HepG2 (cell line): Measurements from ENCODE around the gene CBFA2T2. TPM values are rescaled to one million over a fixed set of nuclear protein-coding genes. Genes with fewer than 3 reads are reported as not detected.

Source experiments
- ASH2L ChIP-seq: fragments of 300-600, 200-600 bp; sonication (generic); IDR thresholded peaks from 2 replicates; pipeline ENCODE4 v1.7.0; 2017; ENCODE audit warnings: low read depth, mild to moderate bottlenecking, moderate library complexity, mixed read lengths, low read length; ENCODE audit not compliant: insufficient read length
- ATAD3A ChIP-seq: sonication (generic); formaldehyde crosslinking; IDR thresholded peaks from 2 replicates; pipeline ENCODE4 v1.4.0; 2020; ENCODE audit warnings: missing genetic modification reagents
- HIVEP1 ChIP-seq: sonication (generic); formaldehyde crosslinking; IDR thresholded peaks from 2 replicates; pipeline ENCODE4 v1.4.0; 2020; ENCODE audit warnings: mild to moderate bottlenecking, missing genetic modification reagents
- JUNB ChIP-seq: sonication (generic); formaldehyde crosslinking; IDR thresholded peaks from 2 replicates; pipeline ENCODE4 v1.8.0; 2022; ENCODE audit warnings: missing genetic modification reagents, mild to moderate bottlenecking, borderline replicate concordance
- KDM4B ChIP-seq: sonication (generic); formaldehyde crosslinking; IDR thresholded peaks from 2 replicates; pipeline ENCODE4 v1.4.0; 2020; ENCODE audit warnings: missing genetic modification reagents
- MED8 ChIP-seq: sonication (generic); formaldehyde crosslinking; IDR thresholded peaks from 2 replicates; pipeline ENCODE4 v1.8.1; 2023; ENCODE audit warnings: mild to moderate bottlenecking, missing genetic modification reagents; ENCODE audit not compliant: insufficient replicate concordance
- PHF21A ChIP-seq: sonication (generic); formaldehyde crosslinking; IDR thresholded peaks from 2 replicates; pipeline ENCODE4 v1.5.0; 2020; ENCODE audit warnings: mild to moderate bottlenecking, missing genetic modification reagents
- PHF8 ChIP-seq: sonication (generic); formaldehyde crosslinking; IDR thresholded peaks from 2 replicates; pipeline ENCODE4 v1.5.0; 2020; ENCODE audit warnings: missing genetic modification reagents
- PRPF4 ChIP-seq: fragments of 200-400 bp; formaldehyde crosslinking; IDR thresholded peaks from 2 replicates; pipeline ENCODE4 v1.6.1; 2016; ENCODE audit warnings: low read length, low read depth; ENCODE audit not compliant: poor library complexity, severe bottlenecking
- RARG ChIP-seq: sonication (generic); formaldehyde crosslinking; IDR thresholded peaks from 2 replicates; pipeline ENCODE4 v1.4.0; 2020; ENCODE audit warnings: low read depth, mild to moderate bottlenecking, missing genetic modification reagents
- SIX4 ChIP-seq: sonication (generic); formaldehyde crosslinking; IDR thresholded peaks from 2 replicates; pipeline ENCODE4 v1.4.0; 2020; ENCODE audit warnings: missing genetic modification reagents
- SSRP1 ChIP-seq: IDR thresholded peaks from 2 replicates; pipeline ENCODE4 v1.6.1; 2016; ENCODE audit warnings: control low read depth
- TOE1 ChIP-seq: sonication (generic); formaldehyde crosslinking; IDR thresholded peaks from 2 replicates; pipeline ENCODE4 v1.4.0; 2020; ENCODE audit warnings: mild to moderate bottlenecking, missing genetic modification reagents
- ZNF251 ChIP-seq: sonication (generic); formaldehyde crosslinking; IDR thresholded peaks from 2 replicates; pipeline ENCODE4 v1.9.0; 2021; ENCODE audit warnings: mild to moderate bottlenecking, missing genetic modification reagents
- ZNF331 ChIP-seq: sonication (generic); formaldehyde crosslinking; IDR thresholded peaks from 2 replicates; pipeline ENCODE4 v1.4.0; 2020; ENCODE audit warnings: missing genetic modification reagents
- ZNF547 ChIP-seq: sonication (generic); formaldehyde crosslinking; IDR thresholded peaks from 2 replicates; pipeline ENCODE4 v1.5.1; 2020; ENCODE audit warnings: mild to moderate bottlenecking, missing genetic modification reagents
- ZSCAN12 ChIP-seq: sonication (generic); formaldehyde crosslinking; IDR thresholded peaks from 2 replicates; pipeline ENCODE4 v1.9.0; 2021; ENCODE audit warnings: mild to moderate bottlenecking, missing genetic modification reagents
- ZSCAN20 ChIP-seq: sonication (generic); formaldehyde crosslinking; IDR thresholded peaks from 2 replicates; pipeline ENCODE4 v1.4.0; 2020; ENCODE audit warnings: missing genetic modification reagents, mild to moderate bottlenecking, borderline replicate concordance
- polyA plus RNA-seq, 8 experiments: library from polyadenylated mRNA; depleted of rRNA in 3 of 8; stranded (reverse) in 7 of 8; unstranded in 1 of 8; fragments of >200 nt; fragmentation: Illumina TruSeq in 4 of 8; extraction: Trizol in 4 of 8; gene quantifications; 2 replicates each; pipeline versions ENCODE4 v1.2.1 to v1.2.3, GENCODE V29; 2011 to 2016; ENCODE audit warnings: low read depth in 4 of 8, missing spikeins in 1 of 8, mixed read lengths in 1 of 8; ENCODE audit not compliant: insufficient read depth in 1 of 8
- total RNA-seq, 5 experiments: library from RNA; depleted of rRNA; stranded (reverse); fragments of >200 nt; fragmentation: Illumina TruSeq; extraction: Trizol; gene quantifications; 2 replicates each; pipeline ENCODE4 v1.2.3, GENCODE V29; 2016; ENCODE audit warnings: low read depth in 1 of 5
- TF ChIP-seq, protein P1 (sequence below): sonication (generic); formaldehyde crosslinking; IDR thresholded peaks from 2 replicates; pipeline ENCODE4 v1.4.0; 2020; ENCODE audit warnings: missing genetic modification reagents
- TF ChIP-seq, protein P2 (sequence below): sonication (generic); formaldehyde crosslinking; IDR thresholded peaks from 2 replicates; pipeline ENCODE4 v1.5.0; 2020; ENCODE audit warnings: missing genetic modification reagents
- TF ChIP-seq, protein P3 (sequence below): sonication (generic); formaldehyde crosslinking; IDR thresholded peaks from 2 replicates; pipeline ENCODE4 v1.4.0; 2020; ENCODE audit warnings: mild to moderate bottlenecking, low read depth, missing genetic modification reagents
- TF ChIP-seq, protein P4 (sequence below): sonication (generic); formaldehyde crosslinking; IDR thresholded peaks from 2 replicates; pipeline ENCODE4; 2020; ENCODE audit warnings: missing genetic modification reagents, mild to moderate bottlenecking, borderline replicate concordance

The CBFA2T2 gene
- total and polyA plus RNA-seq, 2 of the 13 experiments (the other 11 are each of a cell fraction or from before 2014, with no cell fraction given): 6.3 to 21.2 TPM

DNA sequence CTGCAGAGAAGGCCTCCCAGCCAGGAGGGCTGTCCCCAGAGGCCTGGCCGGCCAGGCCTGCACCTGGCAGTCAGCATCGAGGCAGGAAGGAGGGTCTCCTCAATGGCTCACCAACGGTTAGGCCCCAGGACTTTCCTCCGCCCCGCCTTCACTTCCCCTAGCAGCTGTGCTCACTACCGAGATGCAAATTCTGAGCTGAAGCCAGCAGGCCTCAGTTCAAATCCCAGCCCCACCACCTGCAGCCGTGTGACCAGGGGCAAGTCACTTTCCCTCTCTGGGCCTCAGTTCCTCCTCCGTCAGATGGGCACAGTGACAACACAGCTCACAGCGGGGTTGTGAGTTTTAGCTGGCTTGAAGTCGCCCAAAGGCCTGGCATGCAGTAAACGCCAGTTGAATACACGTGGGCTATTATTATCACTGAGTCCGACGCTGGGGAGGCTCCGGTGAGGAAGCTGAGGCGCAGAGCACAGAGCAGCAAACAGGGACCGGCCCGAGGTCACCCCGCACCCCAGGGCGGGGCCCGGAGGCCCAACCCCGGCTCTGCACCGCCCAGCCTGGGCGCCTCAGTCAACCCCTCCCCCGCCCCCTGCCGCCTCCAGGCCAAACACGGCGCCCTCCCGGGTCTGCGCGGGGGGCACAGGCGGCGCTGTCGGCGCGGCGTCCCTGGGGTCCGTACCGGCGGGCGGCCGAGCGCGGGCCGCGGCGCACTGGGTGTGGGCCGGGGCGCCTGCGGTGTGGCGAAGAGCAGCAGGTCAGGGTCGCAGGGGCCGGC, 195.6 kb downstream of the CBFA2T2 start (continued):
- TF ChIP-seq, protein P1, sequence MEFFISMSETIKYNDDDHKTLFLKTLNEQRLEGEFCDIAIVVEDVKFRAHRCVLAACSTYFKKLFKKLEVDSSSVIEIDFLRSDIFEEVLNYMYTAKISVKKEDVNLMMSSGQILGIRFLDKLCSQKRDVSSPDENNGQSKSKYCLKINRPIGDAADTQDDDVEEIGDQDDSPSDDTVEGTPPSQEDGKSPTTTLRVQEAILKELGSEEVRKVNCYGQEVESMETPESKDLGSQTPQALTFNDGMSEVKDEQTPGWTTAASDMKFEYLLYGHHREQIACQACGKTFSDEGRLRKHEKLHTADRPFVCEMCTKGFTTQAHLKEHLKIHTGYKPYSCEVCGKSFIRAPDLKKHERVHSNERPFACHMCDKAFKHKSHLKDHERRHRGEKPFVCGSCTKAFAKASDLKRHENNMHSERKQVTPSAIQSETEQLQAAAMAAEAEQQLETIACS (CRISPR knock-in tag): no peak; the same call in none of the 2 replicates
- TF ChIP-seq, protein P2, sequence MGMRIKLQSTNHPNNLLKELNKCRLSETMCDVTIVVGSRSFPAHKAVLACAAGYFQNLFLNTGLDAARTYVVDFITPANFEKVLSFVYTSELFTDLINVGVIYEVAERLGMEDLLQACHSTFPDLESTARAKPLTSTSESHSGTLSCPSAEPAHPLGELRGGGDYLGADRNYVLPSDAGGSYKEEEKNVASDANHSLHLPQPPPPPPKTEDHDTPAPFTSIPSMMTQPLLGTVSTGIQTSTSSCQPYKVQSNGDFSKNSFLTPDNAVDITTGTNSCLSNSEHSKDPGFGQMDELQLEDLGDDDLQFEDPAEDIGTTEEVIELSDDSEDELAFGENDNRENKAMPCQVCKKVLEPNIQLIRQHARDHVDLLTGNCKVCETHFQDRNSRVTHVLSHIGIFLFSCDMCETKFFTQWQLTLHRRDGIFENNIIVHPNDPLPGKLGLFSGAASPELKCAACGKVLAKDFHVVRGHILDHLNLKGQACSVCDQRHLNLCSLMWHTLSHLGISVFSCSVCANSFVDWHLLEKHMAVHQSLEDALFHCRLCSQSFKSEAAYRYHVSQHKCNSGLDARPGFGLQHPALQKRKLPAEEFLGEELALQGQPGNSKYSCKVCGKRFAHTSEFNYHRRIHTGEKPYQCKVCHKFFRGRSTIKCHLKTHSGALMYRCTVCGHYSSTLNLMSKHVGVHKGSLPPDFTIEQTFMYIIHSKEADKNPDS (CRISPR knock-in tag): no peak
- TF ChIP-seq KDM4B (CRISPR knock-in tag): no peak
- no peak; the same call in 1 of the 2 replicates for TF ChIP-seq ZNF547 (CRISPR knock-in tag)
- TF ChIP-seq ZNF251: no peak
- peak; percentile 80; the same call in 1 of the 2 replicates for TF ChIP-seq SSRP1 (CRISPR knock-in tag)
- peak; percentile 58 for TF ChIP-seq ZNF331
- TF ChIP-seq ATAD3A (CRISPR knock-in tag): no peak
- no peak for TF ChIP-seq RARG
- peak; percentile 68 for TF ChIP-seq PHF8
- no peak for TF ChIP-seq MED8 (CRISPR knock-in tag)
- TF ChIP-seq HIVEP1: peak; percentile 56; the same call in 1 of the 2 replicates
- TF ChIP-seq ZSCAN12 (CRISPR knock-in tag): peak; percentile 95
- TF ChIP-seq ASH2L: peak; percentile 49
- peak; percentile 0 for TF ChIP-seq PHF21A
- TF ChIP-seq, protein P3, sequence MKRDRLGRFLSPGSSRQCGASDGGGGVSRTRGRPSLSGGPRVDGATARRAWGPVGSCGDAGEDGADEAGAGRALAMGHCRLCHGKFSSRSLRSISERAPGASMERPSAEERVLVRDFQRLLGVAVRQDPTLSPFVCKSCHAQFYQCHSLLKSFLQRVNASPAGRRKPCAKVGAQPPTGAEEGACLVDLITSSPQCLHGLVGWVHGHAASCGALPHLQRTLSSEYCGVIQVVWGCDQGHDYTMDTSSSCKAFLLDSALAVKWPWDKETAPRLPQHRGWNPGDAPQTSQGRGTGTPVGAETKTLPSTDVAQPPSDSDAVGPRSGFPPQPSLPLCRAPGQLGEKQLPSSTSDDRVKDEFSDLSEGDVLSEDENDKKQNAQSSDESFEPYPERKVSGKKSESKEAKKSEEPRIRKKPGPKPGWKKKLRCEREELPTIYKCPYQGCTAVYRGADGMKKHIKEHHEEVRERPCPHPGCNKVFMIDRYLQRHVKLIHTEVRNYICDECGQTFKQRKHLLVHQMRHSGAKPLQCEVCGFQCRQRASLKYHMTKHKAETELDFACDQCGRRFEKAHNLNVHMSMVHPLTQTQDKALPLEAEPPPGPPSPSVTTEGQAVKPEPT (CRISPR knock-in tag): no peak
- TF ChIP-seq, protein P4, sequence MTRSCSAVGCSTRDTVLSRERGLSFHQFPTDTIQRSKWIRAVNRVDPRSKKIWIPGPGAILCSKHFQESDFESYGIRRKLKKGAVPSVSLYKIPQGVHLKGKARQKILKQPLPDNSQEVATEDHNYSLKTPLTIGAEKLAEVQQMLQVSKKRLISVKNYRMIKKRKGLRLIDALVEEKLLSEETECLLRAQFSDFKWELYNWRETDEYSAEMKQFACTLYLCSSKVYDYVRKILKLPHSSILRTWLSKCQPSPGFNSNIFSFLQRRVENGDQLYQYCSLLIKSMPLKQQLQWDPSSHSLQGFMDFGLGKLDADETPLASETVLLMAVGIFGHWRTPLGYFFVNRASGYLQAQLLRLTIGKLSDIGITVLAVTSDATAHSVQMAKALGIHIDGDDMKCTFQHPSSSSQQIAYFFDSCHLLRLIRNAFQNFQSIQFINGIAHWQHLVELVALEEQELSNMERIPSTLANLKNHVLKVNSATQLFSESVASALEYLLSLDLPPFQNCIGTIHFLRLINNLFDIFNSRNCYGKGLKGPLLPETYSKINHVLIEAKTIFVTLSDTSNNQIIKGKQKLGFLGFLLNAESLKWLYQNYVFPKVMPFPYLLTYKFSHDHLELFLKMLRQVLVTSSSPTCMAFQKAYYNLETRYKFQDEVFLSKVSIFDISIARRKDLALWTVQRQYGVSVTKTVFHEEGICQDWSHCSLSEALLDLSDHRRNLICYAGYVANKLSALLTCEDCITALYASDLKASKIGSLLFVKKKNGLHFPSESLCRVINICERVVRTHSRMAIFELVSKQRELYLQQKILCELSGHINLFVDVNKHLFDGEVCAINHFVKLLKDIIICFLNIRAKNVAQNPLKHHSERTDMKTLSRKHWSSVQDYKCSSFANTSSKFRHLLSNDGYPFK (CRISPR knock-in tag): peak; percentile 72; the same call in 1 of the 2 replicates
- TF ChIP-seq TOE1: no peak
- TF ChIP-seq JUNB (CRISPR knock-in tag): no peak
- TF ChIP-seq SIX4: no peak
- TF ChIP-seq PRPF4: no peak
- peak; percentile 77; the same call in 1 of the 2 replicates for TF ChIP-seq ZSCAN20 (CRISPR knock-in tag)
